Left lung (tissue), 10 donors: ENCODE data around the gene HES2. TPM values are rescaled to one million over a fixed set of nuclear protein-coding genes. Genes with fewer than 3 reads are reported as not detected.
A peak's percentile ranks its signal among the peaks of the same experiment; 100 is the strongest.

Source experiments
- ATAC-seq: fragments of 200-7000 bp; cut with Tn5 transposase; one replicate; pipeline ENCODE4 v1.9.1; 2020; ENCODE audit warnings: moderate library complexity
- DNase-seq, 4 donors: peaks; one replicate each; pipeline ENCODE4 v3.0.0-alpha.2; 2013 to 2020
- H3K27ac ChIP-seq, 2 donors: fragments of 200-600 bp; sonication (generic) in 1 of 2; one replicate each; pipeline versions ENCODE4 v1.5.0 to v1.8.0; 2020 to 2021
- H3K27me3 ChIP-seq, 2 donors: fragments of 200-600 bp; sonication (generic) in 1 of 2; one replicate each; pipeline versions ENCODE4 v1.5.0 to v1.8.0; 2020 to 2021
- H3K36me3 ChIP-seq, 2 donors: fragments of 200-600 bp; sonication (generic) in 1 of 2; one replicate each; pipeline versions ENCODE4 v1.5.0 to v1.8.0; 2020 to 2021
- H3K4me1 ChIP-seq, 2 donors: fragments of 200-600 bp; one replicate each; pipeline ENCODE4 v1.8.0; 2021
- H3K4me3 ChIP-seq, 2 donors: fragments of 200-600 bp; sonication (generic) in 1 of 2; one replicate each; pipeline versions ENCODE4 v1.5.0 to v1.8.0; 2020 to 2021; ENCODE audit warnings: mild to moderate bottlenecking in 1 of 2
- H3K9me3 ChIP-seq, 2 donors: fragments of 200-600 bp; sonication (generic) in 1 of 2; one replicate each; pipeline versions ENCODE4 v1.5.0 to v1.8.0; 2020 to 2021
- CTCF ChIP-seq, 2 donors: fragments of 200-600 bp; sonication (generic) in 1 of 2; IDR thresholded peaks; one replicate each; pipeline versions ENCODE4 v1.5.0 to v1.8.0; 2021; ENCODE audit warnings: antibody characterized with exemption in 2 of 2
- intact Hi-C, 2 donors: fragments of 100-400 bp; cut with DNase I; formaldehyde crosslinking; loops; one replicate each; pipeline versions ENCODE4 v1.11.2 to v1.14.2; 2022
- polyA plus RNA-seq, 6 donors: library from polyadenylated mRNA; unstranded; fragments of 120-200 nt; gene quantifications; one replicate each; pipeline ENCODE4 v1.2.1, GENCODE V29; 2013; ENCODE audit not compliant: insufficient read length in 6 of 6
- total RNA-seq, 2 donors: library from RNA; stranded (reverse); fragmentation: NEBNext Ultra II Directional; extraction: Animal tissue kit (Norgen Biotek cat#: 25700); gene quantifications; one replicate each; pipeline ENCODE4 v1.2.1, GENCODE V29; 2021
- donor health status: DM: no; HTN: yes; CAD: no.
- donor health status: DM: no; HTN: no; CAD: no.

The HES2 gene
- total and polyA plus RNA-seq, 8 donors = 0.06 to 6.6 (median 0.18) TPM

- intact Hi-C loops = no loop called here
- Histone ChIP-seq H3K4me3 (peak overlapping the region; percentile 28 to 37), H3K4me1 (peaks cover 24 to 46% of the 10 kb centered on the region in 2 donors), H3K27ac (no peak overlapping the region), H3K27me3 (peaks cover 76 to 100% of the 10 kb centered on the region in 2 donors), H3K9me3 (no peaks in the 10 kb centered on the region), H3K36me3 (no peaks in the 10 kb centered on the region)
- no peak for TF ChIP-seq CTCF (IDR thresholded peaks at IDR 0.05)
- DNase-seq (peak in 1 of 4 donors; percentile 77), ATAC-seq (peak; percentile 11)
These were observed 829 bp upstream of the HES2 start for GRCh38 chr1:6420454-6421042.

GRCh38 chr1:6419397-6419803 lies 319 bp downstream of the HES2 start:
- Histone ChIP-seq H3K4me1 (peaks cover 19 to 36% of the 10 kb centered on the region in 2 donors), H3K4me3 (peak overlapping the region; percentile 28 to 37), H3K27me3 (peaks cover 64 to 100% of the 10 kb centered on the region in 2 donors), H3K36me3 (no peaks in the 10 kb centered on the region), H3K27ac (no peak overlapping the region), H3K9me3 (no peaks in the 10 kb centered on the region)
- DNase-seq (peak in 1 of 4 donors; percentile 72), ATAC-seq (no peak)
- TF ChIP-seq CTCF (IDR thresholded peaks at IDR 0.05) = no peak
- intact Hi-C loops = loop anchor here in 1 of 2 donors (10.0 kb wide), 1 partner anchor 165 kb away; no protein-coding TSS in a partner anchor

GRCh38 chr1:6418668-6419396 lies 887 bp downstream of the HES2 start:
- peaks cover 59 to 100% of the 10 kb centered on the region in 2 donors for H3K27me3 ChIP-seq
- ATAC-seq = no peak
- H3K9me3 ChIP-seq = no peaks in the 10 kb centered on the region
- no peak overlapping the region for H3K27ac ChIP-seq
- peak in 1 of 4 donors; percentile 64 for DNase-seq
- intact Hi-C loops = loop anchor here in 1 of 2 donors (10.0 kb wide), 1 partner anchor 164 kb away; no protein-coding TSS in a partner anchor
- TF ChIP-seq CTCF (IDR thresholded peaks at IDR 0.05) = no peak
- H3K4me3 ChIP-seq = peak overlapping the region; percentile 28 to 37
- no peaks in the 10 kb centered on the region for H3K36me3 ChIP-seq
- H3K4me1 ChIP-seq = peaks cover 19 to 31% of the 10 kb centered on the region in 2 donors

- H3K27ac ChIP-seq = no peak overlapping the region
- DNase-seq (no peak), ATAC-seq (no peak)
- H3K27me3 ChIP-seq = peaks cover 55 to 100% of the 10 kb centered on the region in 2 donors
- no peak overlapping the region for H3K4me3 ChIP-seq
- peaks cover 16 to 23% of the 10 kb centered on the region in 2 donors for H3K4me1 ChIP-seq
- intact Hi-C loops = loop anchor here in 1 of 2 donors (10.0 kb wide), 1 partner anchor 163 kb away; no protein-coding TSS in a partner anchor
- TF ChIP-seq CTCF (IDR thresholded peaks at IDR 0.05) = no peak
- H3K36me3 ChIP-seq = no peaks in the 10 kb centered on the region
- H3K9me3 ChIP-seq = no peaks in the 10 kb centered on the region
These were observed 1.6 kb downstream of the HES2 start for GRCh38 chr1:6417961-6418667.
